ENCODE results near the gene SDK1. TPM values are rescaled to one million over a fixed set of nuclear protein-coding genes. Genes with fewer than 3 reads are reported as not detected.
A peak's percentile ranks its signal among the peaks of the same experiment; 100 is the strongest.
"Not testable (repeated sequence)": the region's sequence is repeated elsewhere in the genome, so short reads cannot be mapped to it uniquely, and the experiment has no call there.

SDK1 gene
- total RNA-seq, 2 donors from 2014 or later, result 1.3 to 2.6 TPM

DNA sequence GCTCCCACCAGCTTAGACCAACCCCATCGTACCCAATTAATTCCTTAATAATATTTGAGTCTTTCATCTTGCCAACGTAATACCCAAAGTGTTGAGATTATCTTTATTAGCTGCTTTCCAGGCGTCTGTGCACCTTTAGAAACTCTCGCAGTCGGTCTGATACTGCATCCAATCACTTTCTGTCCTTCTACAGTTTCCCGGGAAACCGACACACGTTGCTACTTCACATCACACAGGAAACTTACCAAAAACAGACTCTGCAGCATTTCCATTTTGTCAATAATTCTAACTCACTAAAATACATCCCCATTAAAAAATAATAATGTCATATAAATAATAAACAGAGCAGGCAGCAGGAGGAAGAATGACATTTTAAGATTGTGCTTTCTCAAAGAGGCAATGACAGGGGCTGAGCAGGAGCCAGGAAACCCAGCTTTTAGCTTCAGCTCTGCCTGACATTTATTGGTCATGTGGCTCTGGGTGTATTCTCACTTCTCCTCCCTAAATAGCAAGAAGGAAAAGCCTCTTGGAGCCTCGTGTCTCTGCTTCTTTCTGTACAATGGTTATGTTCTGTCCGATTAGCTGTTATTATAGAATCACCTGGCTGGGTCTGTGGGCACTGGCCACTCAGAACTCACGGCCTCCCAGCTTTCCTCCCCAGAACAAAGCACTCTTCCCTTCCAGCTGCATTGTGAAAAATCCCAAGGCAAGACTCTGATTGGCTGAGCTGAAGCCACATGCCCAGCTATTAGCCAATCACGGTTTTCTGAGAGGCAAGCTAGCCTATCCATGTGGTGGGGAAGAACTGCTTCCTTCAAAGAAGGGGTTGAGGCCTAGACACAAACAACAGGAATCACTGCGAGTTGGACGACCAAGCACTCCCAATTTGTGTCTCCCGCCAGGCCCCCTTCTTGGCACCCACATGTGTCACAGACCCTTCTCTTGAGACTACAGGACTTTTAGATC is 956.4 kb downstream of the SDK1 start:
- Histone ChIP-seq H3K36me3 (no peaks in the 10 kb centered on the region), H3K27ac (peak overlapping the region; percentile 36), H3K9ac (ENCODE audit: low read depth in 2 of 2, low read length in 2 of 2) (no peak overlapping the region), H3K27me3 (no peaks in the 10 kb centered on the region), H3K9me3 (no peaks in the 10 kb centered on the region), H3K4me1 (no peaks in the 10 kb centered on the region), H3K4me3 (no peak overlapping the region)
- TF ChIP-seq, protein P1, sequence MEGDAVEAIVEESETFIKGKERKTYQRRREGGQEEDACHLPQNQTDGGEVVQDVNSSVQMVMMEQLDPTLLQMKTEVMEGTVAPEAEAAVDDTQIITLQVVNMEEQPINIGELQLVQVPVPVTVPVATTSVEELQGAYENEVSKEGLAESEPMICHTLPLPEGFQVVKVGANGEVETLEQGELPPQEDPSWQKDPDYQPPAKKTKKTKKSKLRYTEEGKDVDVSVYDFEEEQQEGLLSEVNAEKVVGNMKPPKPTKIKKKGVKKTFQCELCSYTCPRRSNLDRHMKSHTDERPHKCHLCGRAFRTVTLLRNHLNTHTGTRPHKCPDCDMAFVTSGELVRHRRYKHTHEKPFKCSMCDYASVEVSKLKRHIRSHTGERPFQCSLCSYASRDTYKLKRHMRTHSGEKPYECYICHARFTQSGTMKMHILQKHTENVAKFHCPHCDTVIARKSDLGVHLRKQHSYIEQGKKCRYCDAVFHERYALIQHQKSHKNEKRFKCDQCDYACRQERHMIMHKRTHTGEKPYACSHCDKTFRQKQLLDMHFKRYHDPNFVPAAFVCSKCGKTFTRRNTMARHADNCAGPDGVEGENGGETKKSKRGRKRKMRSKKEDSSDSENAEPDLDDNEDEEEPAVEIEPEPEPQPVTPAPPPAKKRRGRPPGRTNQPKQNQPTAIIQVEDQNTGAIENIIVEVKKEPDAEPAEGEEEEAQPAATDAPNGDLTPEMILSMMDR (IDR thresholded peaks at IDR 0.05), result no peak
- intact Hi-C loops (cut with DNase I), result no loop called here
- no peak for DNase-seq

DNA sequence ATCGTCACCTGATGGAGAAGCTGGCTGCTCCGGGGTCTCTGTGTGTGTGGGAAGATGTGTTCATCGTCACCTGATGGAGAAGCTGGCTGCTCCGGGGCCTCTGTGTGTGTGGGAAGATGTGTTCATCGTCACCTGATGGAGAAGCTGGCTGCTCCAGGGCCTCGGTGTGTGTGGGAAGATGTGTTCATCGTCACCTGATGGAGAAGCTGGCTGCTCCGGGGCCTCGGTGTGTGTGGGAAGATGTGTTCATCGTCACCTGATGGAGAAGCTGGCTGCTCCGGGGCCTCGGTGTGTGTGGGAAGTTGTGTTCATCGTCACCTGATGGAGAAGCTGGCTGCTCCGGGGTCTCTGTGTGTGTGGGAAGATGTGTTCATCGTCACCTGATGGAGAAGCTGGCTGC is 959.1 kb downstream of the SDK1 start:
- intact Hi-C loops (cut with DNase I); H3K27ac ChIP-seq; H3K4me1 ChIP-seq; H3K9me3 ChIP-seq; H3K27me3 ChIP-seq; H3K4me3 ChIP-seq; H3K36me3 ChIP-seq; H3K9ac ChIP-seq (ENCODE audit: low read depth in 2 of 2, low read length in 2 of 2); DNase-seq: not testable (repeated sequence)

DNA sequence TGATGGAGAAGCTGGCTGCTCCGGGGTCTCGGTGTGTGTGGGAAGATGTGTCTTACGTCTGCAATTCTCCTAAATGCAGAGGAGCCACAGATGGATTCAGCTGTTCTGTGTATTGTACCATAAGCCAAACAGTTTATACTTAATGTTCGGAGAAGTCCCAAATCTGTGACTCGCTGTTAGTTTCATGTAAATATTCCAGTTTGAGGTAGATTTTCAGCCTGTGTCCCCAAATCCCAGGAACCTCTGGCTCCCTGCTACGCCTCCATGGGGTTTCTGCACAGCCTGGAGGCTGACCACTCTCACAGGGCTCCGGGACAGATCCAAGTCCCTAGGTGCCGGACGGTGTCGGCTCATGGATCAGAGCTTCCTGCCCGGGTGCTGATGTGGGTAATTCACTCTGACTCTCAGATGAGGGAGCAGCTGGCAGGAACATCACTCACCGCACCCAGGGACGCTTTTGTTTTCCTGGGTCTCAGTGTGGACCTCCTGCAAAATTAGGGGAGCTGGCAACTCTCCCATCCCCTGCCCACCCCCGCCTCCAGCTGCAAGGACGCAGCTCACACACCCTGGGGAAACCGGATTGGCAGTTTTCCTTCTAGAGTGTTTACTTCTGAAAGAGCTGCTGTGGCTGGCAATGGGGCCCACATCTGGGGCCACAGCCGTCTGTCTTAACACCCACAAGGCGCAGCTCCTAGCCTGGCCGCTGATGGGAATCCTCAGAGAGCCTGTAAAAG is 960.0 kb downstream of the SDK1 start:
- DNase-seq, result no peak
- Histone ChIP-seq H3K9ac (ENCODE audit: low read depth in 2 of 2, low read length in 2 of 2) (no peak overlapping the region), H3K4me1 (no peaks in the 10 kb centered on the region), H3K27me3 (no peaks in the 10 kb centered on the region), H3K9me3 (no peaks in the 10 kb centered on the region), H3K36me3 (no peaks in the 10 kb centered on the region), H3K4me3 (no peak overlapping the region), H3K27ac (peak overlapping the region; percentile 44)
- intact Hi-C loops (cut with DNase I), result no loop called here
- TF ChIP-seq, protein P1 (IDR thresholded peaks at IDR 0.05), result no peak

DNA sequence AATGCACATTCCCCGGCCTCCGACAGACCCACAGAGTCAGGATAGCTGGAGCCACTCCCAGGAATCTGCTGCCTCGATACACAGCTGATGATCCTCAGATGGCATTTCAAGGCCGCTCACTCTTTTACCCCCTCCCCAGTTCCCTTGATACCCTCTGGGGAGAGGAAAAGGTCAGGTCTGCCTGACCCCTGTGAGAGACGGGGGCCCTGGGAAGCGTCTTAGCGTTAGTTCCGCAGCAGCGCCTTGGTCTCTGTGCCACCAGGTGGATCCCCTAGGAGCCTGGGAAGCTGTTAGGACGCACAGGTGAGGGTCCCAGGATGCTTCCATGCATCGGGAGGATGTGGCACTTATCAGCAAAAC is 960.5 kb downstream of the SDK1 start:
- Histone ChIP-seq H3K36me3 (no peaks in the 10 kb centered on the region), H3K9ac (ENCODE audit: low read depth in 2 of 2, low read length in 2 of 2) (no peak overlapping the region), H3K4me3 (no peak overlapping the region), H3K27ac (peak overlapping the region; percentile 44), H3K27me3 (no peaks in the 10 kb centered on the region), H3K4me1 (no peaks in the 10 kb centered on the region), H3K9me3 (no peaks in the 10 kb centered on the region)
- intact Hi-C loops (cut with DNase I), result no loop called here
- TF ChIP-seq, protein P1 (IDR thresholded peaks at IDR 0.05), result no peak
- no peak for DNase-seq

DNA sequence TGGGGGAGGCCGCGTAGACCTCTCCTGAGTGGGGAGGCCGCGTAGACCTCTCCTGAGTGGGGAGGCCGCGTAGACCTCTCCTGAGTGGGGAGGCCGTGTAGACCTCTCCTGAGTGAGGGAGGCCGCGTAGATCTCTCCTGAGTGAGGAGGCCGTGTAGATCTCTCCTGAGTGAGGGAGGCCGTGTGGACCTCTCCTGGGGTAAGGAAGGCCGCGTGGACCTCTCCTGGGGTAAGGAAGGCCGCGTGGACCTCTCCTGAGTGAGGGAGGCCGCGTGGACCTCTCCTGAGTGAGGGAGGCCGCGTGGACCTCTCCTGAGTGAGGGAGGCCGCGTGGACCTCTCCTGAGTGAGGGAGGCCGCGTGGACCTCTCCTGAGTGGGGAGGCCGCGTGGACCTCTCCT is 963.2 kb downstream of the SDK1 start:
- H3K4me1 ChIP-seq; H3K27me3 ChIP-seq; intact Hi-C loops (cut with DNase I); H3K9ac ChIP-seq (ENCODE audit: low read depth in 2 of 2, low read length in 2 of 2); H3K36me3 ChIP-seq; H3K27ac ChIP-seq; H3K9me3 ChIP-seq; DNase-seq; H3K4me3 ChIP-seq: not testable (repeated sequence)

DNA sequence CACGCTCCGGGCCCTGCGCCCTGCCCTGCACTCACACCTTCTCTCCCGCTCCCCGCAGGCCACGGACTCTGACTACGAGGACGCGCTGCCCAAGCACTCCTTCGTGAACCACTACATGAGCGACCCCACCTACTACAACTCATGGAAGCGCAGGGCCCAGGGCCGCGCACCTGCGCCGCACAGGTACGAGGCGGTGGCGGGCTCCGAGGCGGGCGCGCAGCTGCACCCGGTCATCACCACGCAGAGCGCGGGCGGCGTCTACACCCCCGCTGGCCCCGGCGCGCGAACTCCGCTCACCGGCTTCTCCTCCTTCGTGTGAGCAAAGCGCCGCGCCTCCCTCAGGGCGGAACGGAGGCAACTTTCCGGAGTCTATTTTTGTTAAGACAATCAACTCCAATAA is 964.0 kb downstream of the SDK1 start:
- TF ChIP-seq, protein P1 (IDR thresholded peaks at IDR 0.05), result no peak
- H3K27me3 ChIP-seq, result no peaks in the 10 kb centered on the region
- H3K4me1 ChIP-seq, result no peaks in the 10 kb centered on the region
- H3K36me3 ChIP-seq, result no peaks in the 10 kb centered on the region
- H3K27ac ChIP-seq, result no peak overlapping the region
- H3K9me3 ChIP-seq, result no peaks in the 10 kb centered on the region
- H3K9ac ChIP-seq (ENCODE audit: low read depth in 2 of 2, low read length in 2 of 2), result no peak overlapping the region
- DNase-seq, result peak; percentile 14
- H3K4me3 ChIP-seq, result no peak overlapping the region
- intact Hi-C loops (cut with DNase I), result no loop called here

Measured in colonic mucosa (tissue), 4 donors.